WTC11 (cell line): ENCODE data around the gene DLL1. TPM values are rescaled to one million over a fixed set of nuclear protein-coding genes. Genes with fewer than 3 reads are reported as not detected.

Source experiments
- ATAC-seq: fragments of 200-7000 bp; cut with Tn5 transposase; 2 replicates; pipeline ENCODE4 v1.10.0; 2021; ENCODE audit warnings: mild to moderate bottlenecking, moderate library complexity
- CTCF ChIA-PET: fragments of 300-600 bp; sonication (Branson Sonifier 250); formaldehyde crosslinking; loops from one replicate; lab custom pipeline; 2021; ENCODE audit warnings: antibody characterized with exemption; lab: Charles Lee
- POLR2A ChIA-PET: fragments of 350-600 bp; sonication (Branson Sonifier 250); formaldehyde crosslinking; loops from one replicate; lab custom pipeline; 2021; ENCODE audit warnings: antibody characterized with exemption; lab: Charles Lee
- DNase-seq: peaks from one replicate; pipeline ENCODE4 v3.0.0; 2021; ENCODE audit warnings: low spot score
- H3K27ac Mint-ChIP-seq: 2 replicates; pipeline ENCODE4 v1.8.0; 2021; ENCODE audit warnings: mixed read lengths
- H3K27me3 Mint-ChIP-seq: 2 replicates; pipeline ENCODE4 v1.8.0; 2021; ENCODE audit warnings: low read depth, mild to moderate bottlenecking, moderate library complexity, mixed read lengths
- H3K36me3 Mint-ChIP-seq: 2 replicates; pipeline ENCODE4 v1.8.0; 2021; ENCODE audit warnings: mixed read lengths
- H3K4me1 Mint-ChIP-seq: 2 replicates; pipeline ENCODE4 v1.8.0; 2022; ENCODE audit warnings: mixed read lengths
- H3K4me3 Mint-ChIP-seq: 2 replicates; pipeline ENCODE4 v1.8.0; 2021; ENCODE audit warnings: mild to moderate bottlenecking, moderate library complexity, mixed read lengths
- H3K9me3 Mint-ChIP-seq: 2 replicates; pipeline ENCODE4 v1.8.0; 2021; ENCODE audit warnings: mixed read lengths
- ATF1 ChIP-seq: sonication (generic); formaldehyde crosslinking; IDR thresholded peaks from 2 replicates; pipeline ENCODE4 v1.8.1; 2023; ENCODE audit warnings: mild to moderate bottlenecking, moderate library complexity, missing genetic modification reagents
- E2F1 ChIP-seq: sonication (generic); formaldehyde crosslinking; IDR thresholded peaks from 2 replicates; pipeline ENCODE4 v1.8.0; 2022; ENCODE audit warnings: mild to moderate bottlenecking, missing genetic modification reagents
- E2F5 ChIP-seq: sonication (generic); formaldehyde crosslinking; IDR thresholded peaks from 2 replicates; pipeline ENCODE4 v1.8.1; 2022; ENCODE audit warnings: mild to moderate bottlenecking, moderate library complexity, missing genetic modification reagents
- ETV6 ChIP-seq: sonication (generic); formaldehyde crosslinking; IDR thresholded peaks from 2 replicates; pipeline ENCODE4 v1.8.1; 2022; ENCODE audit warnings: mild to moderate bottlenecking, missing genetic modification reagents
- FOXP1 ChIP-seq: sonication (generic); formaldehyde crosslinking; IDR thresholded peaks from 2 replicates; pipeline ENCODE4 v1.8.0; 2022; ENCODE audit warnings: missing genetic modification reagents, mild to moderate bottlenecking, moderate library complexity, borderline replicate concordance
- HMGA2 ChIP-seq: fragments of 250-450 bp; sonication (Bioruptor Pico); IDR thresholded peaks from 2 replicates; pipeline ENCODE4 v1.4.0; 2021; ENCODE audit warnings: mild to moderate bottlenecking, moderate library complexity
- HMGXB4 ChIP-seq: sonication (generic); formaldehyde crosslinking; IDR thresholded peaks from 2 replicates; pipeline ENCODE4 v1.8.1; 2023; ENCODE audit warnings: mild to moderate bottlenecking, moderate library complexity, missing genetic modification reagents
- JUN ChIP-seq: sonication (generic); formaldehyde crosslinking; IDR thresholded peaks from 2 replicates; pipeline ENCODE4 v1.8.0; 2023; ENCODE audit warnings: mild to moderate bottlenecking, missing genetic modification reagents
- MYBL2 ChIP-seq: sonication (generic); formaldehyde crosslinking; IDR thresholded peaks from 2 replicates; pipeline ENCODE4 v1.8.1; 2023; ENCODE audit warnings: mild to moderate bottlenecking, moderate library complexity, missing genetic modification reagents
- NFATC4 ChIP-seq: fragments of 250-450 bp; sonication (Bioruptor Pico); IDR thresholded peaks from 2 replicates; pipeline ENCODE4 v1.9.0; 2021; ENCODE audit warnings: mild to moderate bottlenecking
- OVOL2 ChIP-seq: fragments of 250-450 bp; sonication (Bioruptor Pico); IDR thresholded peaks from 2 replicates; pipeline ENCODE4 v1.9.0; 2021; ENCODE audit warnings: mild to moderate bottlenecking, borderline replicate concordance
- PRDM15 ChIP-seq: sonication (generic); formaldehyde crosslinking; IDR thresholded peaks from 2 replicates; pipeline ENCODE4 v1.8.0; 2022; ENCODE audit warnings: missing genetic modification reagents
- SOX15 ChIP-seq: fragments of 250-450 bp; sonication (Bioruptor Pico); IDR thresholded peaks from 2 replicates; pipeline ENCODE4 v1.9.0; 2021; ENCODE audit warnings: mild to moderate bottlenecking
- SP1 ChIP-seq: sonication (generic); formaldehyde crosslinking; conservative IDR thresholded peaks from 2 replicates; pipeline ENCODE4 v1.8.1; 2022; ENCODE audit warnings: missing genetic modification reagents
- TCF7 ChIP-seq: sonication (generic); formaldehyde crosslinking; IDR thresholded peaks from 2 replicates; pipeline ENCODE4 v1.8.0; 2022; ENCODE audit warnings: mild to moderate bottlenecking, low read depth, missing genetic modification reagents, moderate library complexity
- TEAD1 ChIP-seq: sonication (generic); formaldehyde crosslinking; IDR thresholded peaks from 2 replicates; pipeline ENCODE4 v1.8.0; 2022; ENCODE audit warnings: mild to moderate bottlenecking, missing genetic modification reagents
- USF1 ChIP-seq: sonication (generic); formaldehyde crosslinking; IDR thresholded peaks from 2 replicates; pipeline ENCODE4 v1.8.0; 2022; ENCODE audit warnings: mild to moderate bottlenecking, missing genetic modification reagents
- ZNF121 ChIP-seq: sonication (generic); formaldehyde crosslinking; IDR thresholded peaks from 2 replicates; pipeline ENCODE4 v1.8.0; 2023; ENCODE audit warnings: missing genetic modification reagents
- ZNF138 ChIP-seq: sonication (generic); formaldehyde crosslinking; conservative IDR thresholded peaks from 2 replicates; pipeline ENCODE4 v1.8.1; 2022; ENCODE audit warnings: mild to moderate bottlenecking, moderate library complexity, missing genetic modification reagents
- ZNF232 ChIP-seq: sonication (generic); formaldehyde crosslinking; IDR thresholded peaks from 2 replicates; pipeline ENCODE4 v1.8.0; 2022; ENCODE audit warnings: mild to moderate bottlenecking, missing genetic modification reagents
- ZNF263 ChIP-seq: sonication (generic); formaldehyde crosslinking; IDR thresholded peaks from 2 replicates; pipeline ENCODE4 v1.8.1; 2022; ENCODE audit warnings: low read depth, mild to moderate bottlenecking, moderate library complexity, missing genetic modification reagents
- ZNF281 ChIP-seq: sonication (generic); formaldehyde crosslinking; IDR thresholded peaks from 2 replicates; pipeline ENCODE4 v1.8.0; 2023; ENCODE audit warnings: mild to moderate bottlenecking, missing genetic modification reagents
- ZNF317 ChIP-seq: sonication (generic); formaldehyde crosslinking; IDR thresholded peaks from 2 replicates; pipeline ENCODE4 v1.8.1; 2023; ENCODE audit warnings: low read depth, mild to moderate bottlenecking, moderate library complexity, missing genetic modification reagents, borderline replicate concordance
- ZNF416 ChIP-seq: fragments of 250-450 bp; sonication (Bioruptor Pico); IDR thresholded peaks from 2 replicates; pipeline ENCODE4 v1.9.0; 2021; ENCODE audit warnings: mild to moderate bottlenecking, inconsistent platforms
- ZNF423 ChIP-seq: fragments of 250-450 bp; sonication (Bioruptor Pico); IDR thresholded peaks from 2 replicates; pipeline ENCODE4 v2.1.2; 2022; ENCODE audit warnings: mild to moderate bottlenecking, moderate library complexity
- total RNA-seq: library from RNA; stranded (reverse); gene quantifications from 3 replicates; pipeline ENCODE4 v1.2.3, GENCODE V29; 2021

The DLL1 gene
- total RNA-seq, 1 experiment from 2014 or later, result 25.3 TPM

- no peaks in the 10 kb centered on the region for H3K9me3 Mint-ChIP-seq
- H3K27me3 Mint-ChIP-seq, result peaks cover 92% of the 10 kb centered on the region
- H3K27ac Mint-ChIP-seq, result no peak overlapping the region
- peaks cover 31% of the 10 kb centered on the region for H3K36me3 Mint-ChIP-seq
- H3K4me1 Mint-ChIP-seq, result peaks cover 36% of the 10 kb centered on the region
- CTCF ChIA-PET, result no interaction called here
- no peak for ATAC-seq
- DNase-seq, result no peak
- POLR2A ChIA-PET, result no interaction called here
- H3K4me3 Mint-ChIP-seq, result no peak overlapping the region
- TF ChIP-seq ZNF232, result no peak
- TF ChIP-seq TCF7, result no peak
- no peak for TF ChIP-seq NFATC4 (CRISPR knock-in tag)
- TF ChIP-seq SOX15 (CRISPR knock-in tag), result no peak
- no peak for TF ChIP-seq ZNF281 (CRISPR knock-in tag)
- TF ChIP-seq ZNF317 (CRISPR knock-in tag), result no peak
- no peak for TF ChIP-seq ZNF263 (CRISPR knock-in tag)
- no peak for TF ChIP-seq ZNF121 (CRISPR knock-in tag)
- no peak for TF ChIP-seq USF1 (CRISPR knock-in tag)
- TF ChIP-seq FOXP1, result no peak
- TF ChIP-seq TEAD1 (CRISPR knock-in tag), result no peak
- TF ChIP-seq SP1 (CRISPR knock-in tag), result no peak
- TF ChIP-seq E2F1, result no peak
- TF ChIP-seq MYBL2 (CRISPR knock-in tag), result no peak
- no peak for TF ChIP-seq JUN (CRISPR knock-in tag)
- TF ChIP-seq HMGA2, result no peak
- TF ChIP-seq OVOL2 (CRISPR knock-in tag), result no peak
- TF ChIP-seq ZNF423 (CRISPR knock-in tag), result no peak
- no peak for TF ChIP-seq E2F5 (CRISPR knock-in tag)
Observed at GRCh38 chr6:170285482-170285881, 5.4 kb downstream of the DLL1 start.

- no peaks in the 10 kb centered on the region for H3K9me3 Mint-ChIP-seq
- ATAC-seq (no peak), DNase-seq (no peak)
- no peak overlapping the region; the same call in 1 of the 2 replicates for H3K4me3 Mint-ChIP-seq
- H3K27ac Mint-ChIP-seq, result no peak overlapping the region; the same call in 1 of the 2 replicates
- CTCF ChIA-PET, result interaction anchor here (0.9 kb wide), 1 partner anchor 453 kb away, joined by 4 read pairs; no protein-coding TSS in a partner anchor
- TF ChIP-seq ZNF138 (CRISPR knock-in tag) (no peak), HMGXB4 (no peak), ATF1 (CRISPR knock-in tag) (no peak), ZNF317 (CRISPR knock-in tag) (no peak), PRDM15 (no peak), ETV6 (no peak), ZNF416 (no peak)
- POLR2A ChIA-PET, result no interaction called here
- H3K36me3 Mint-ChIP-seq, result peaks cover 31% of the 10 kb centered on the region
- H3K27me3 Mint-ChIP-seq, result peaks cover 92% of the 10 kb centered on the region
- peaks cover 38% of the 10 kb centered on the region for H3K4me1 Mint-ChIP-seq
Observed at GRCh38 chr6:170284866-170285469, 5.9 kb downstream of the DLL1 start.
